Suprapubic skin (tissue), 3 donors: Measurements from ENCODE around the gene DSG4.

Source experiments
- POLR2A ChIP-seq, 2 donors: fragments of 450-650 bp; IDR thresholded peaks; one replicate each; pipeline ENCODE4 v1.6.1; 2017; ENCODE audit warnings: antibody characterized with exemption in 2 of 2, mild to moderate bottlenecking in 2 of 2, moderate library complexity in 2 of 2
- TF ChIP-seq, protein P1 (sequence below), 2 donors: fragments of 200-600 bp in 1 of 2; fragments of 450-650 bp in 1 of 2; sonication (generic) in 1 of 2; IDR thresholded peaks; one replicate each; pipeline ENCODE4 v1.5.1; 2016 to 2019; ENCODE audit warnings: antibody characterized with exemption in 2 of 2, mild to moderate bottlenecking in 1 of 2, moderate library complexity in 1 of 2

DNA sequence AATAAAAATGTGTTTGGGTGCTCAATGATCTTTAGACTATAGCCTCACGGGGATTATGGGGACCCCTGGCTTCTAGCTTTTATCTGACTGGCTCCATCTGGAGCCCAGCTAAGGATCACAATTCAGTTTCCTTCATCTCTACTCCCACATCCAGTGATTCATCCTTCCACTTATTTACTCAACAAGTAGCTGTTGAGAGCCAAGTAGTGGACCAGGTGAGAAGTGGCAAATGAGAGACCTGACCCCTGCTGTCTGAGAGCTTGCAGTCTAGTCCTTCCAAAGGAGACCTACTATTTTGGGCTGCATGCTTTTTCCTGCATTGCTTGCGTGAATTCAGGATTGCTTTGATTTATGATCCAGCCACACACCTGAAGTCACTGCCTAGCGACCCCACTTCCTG, 60.2 kb downstream of the DSG4 start:
- TF ChIP-seq, protein P1, sequence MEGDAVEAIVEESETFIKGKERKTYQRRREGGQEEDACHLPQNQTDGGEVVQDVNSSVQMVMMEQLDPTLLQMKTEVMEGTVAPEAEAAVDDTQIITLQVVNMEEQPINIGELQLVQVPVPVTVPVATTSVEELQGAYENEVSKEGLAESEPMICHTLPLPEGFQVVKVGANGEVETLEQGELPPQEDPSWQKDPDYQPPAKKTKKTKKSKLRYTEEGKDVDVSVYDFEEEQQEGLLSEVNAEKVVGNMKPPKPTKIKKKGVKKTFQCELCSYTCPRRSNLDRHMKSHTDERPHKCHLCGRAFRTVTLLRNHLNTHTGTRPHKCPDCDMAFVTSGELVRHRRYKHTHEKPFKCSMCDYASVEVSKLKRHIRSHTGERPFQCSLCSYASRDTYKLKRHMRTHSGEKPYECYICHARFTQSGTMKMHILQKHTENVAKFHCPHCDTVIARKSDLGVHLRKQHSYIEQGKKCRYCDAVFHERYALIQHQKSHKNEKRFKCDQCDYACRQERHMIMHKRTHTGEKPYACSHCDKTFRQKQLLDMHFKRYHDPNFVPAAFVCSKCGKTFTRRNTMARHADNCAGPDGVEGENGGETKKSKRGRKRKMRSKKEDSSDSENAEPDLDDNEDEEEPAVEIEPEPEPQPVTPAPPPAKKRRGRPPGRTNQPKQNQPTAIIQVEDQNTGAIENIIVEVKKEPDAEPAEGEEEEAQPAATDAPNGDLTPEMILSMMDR (IDR thresholded peaks at IDR 0.05) = no peak
- no peak for TF ChIP-seq POLR2A (IDR thresholded peaks at IDR 0.05)
